HG03175 (cell line): Measurements from ENCODE around the gene KCNT1.

Experiments
- ATAC-seq: cut with Tn5 transposase; IDR thresholded peaks from one replicate; pipeline ENCODE4 v1.9.1; 2021; ENCODE audit warnings: mild to moderate bottlenecking, moderate library complexity; ENCODE audit not compliant: unreplicated experiment

The KCNT1 gene

DNA sequence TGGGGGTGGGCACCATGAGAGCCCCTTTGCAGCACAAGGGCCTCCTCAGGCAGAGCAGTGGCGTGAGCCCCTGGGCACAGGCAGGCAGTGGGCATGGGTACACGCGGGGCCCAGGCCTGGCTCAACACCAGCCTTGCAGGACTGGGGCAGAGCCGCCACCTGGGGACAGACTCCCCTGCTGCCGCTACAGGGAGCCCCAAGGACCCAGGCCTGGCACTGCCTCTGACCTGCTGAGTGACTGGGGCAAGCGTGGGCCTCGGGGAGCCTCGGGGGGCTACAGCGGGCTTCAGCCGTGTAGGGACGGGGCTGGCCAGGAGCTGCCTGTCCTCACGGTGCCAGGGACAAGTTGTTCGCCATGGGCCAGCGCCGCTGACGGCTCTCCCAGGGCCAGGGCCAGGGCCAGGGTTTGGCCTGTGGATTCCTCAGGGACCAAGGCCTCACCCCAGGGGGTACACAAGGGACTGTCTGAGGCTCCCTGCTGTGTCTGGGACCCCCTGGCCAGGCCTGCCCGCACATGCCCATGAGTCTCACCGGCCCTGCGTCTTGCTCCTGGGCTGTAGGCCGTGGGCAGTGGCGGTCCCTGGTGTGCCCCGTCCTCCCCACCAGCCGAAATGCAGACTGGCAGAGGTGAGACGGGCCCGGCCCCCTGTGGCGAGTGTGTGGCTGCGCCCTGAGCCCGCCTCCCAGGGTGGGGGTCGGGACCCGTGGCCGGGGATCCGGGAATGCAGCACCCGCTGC is 42.5 kb downstream of the KCNT1 start:
- ATAC-seq, result no peak

DNA sequence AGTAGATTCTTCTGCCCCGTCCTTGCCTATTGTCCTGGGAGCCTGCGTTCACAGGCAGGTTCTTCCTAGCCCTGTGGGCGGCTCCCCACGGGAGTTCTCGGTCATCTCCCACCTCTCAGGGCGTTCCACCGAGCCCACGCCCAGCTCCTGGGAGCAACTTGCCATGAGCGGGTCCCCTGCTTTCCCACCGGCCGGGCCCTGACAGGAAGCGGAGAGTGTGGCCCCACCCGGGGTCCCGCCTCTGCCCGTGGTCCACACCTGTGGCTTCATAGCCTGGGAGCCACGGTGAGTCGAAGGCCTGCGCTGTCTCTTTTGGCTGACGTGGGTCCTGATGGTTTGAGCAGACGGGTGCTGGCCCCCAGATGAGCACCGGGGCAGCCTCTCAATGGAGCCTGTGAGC is 43.2 kb downstream of the KCNT1 start:
- no peak for ATAC-seq

DNA sequence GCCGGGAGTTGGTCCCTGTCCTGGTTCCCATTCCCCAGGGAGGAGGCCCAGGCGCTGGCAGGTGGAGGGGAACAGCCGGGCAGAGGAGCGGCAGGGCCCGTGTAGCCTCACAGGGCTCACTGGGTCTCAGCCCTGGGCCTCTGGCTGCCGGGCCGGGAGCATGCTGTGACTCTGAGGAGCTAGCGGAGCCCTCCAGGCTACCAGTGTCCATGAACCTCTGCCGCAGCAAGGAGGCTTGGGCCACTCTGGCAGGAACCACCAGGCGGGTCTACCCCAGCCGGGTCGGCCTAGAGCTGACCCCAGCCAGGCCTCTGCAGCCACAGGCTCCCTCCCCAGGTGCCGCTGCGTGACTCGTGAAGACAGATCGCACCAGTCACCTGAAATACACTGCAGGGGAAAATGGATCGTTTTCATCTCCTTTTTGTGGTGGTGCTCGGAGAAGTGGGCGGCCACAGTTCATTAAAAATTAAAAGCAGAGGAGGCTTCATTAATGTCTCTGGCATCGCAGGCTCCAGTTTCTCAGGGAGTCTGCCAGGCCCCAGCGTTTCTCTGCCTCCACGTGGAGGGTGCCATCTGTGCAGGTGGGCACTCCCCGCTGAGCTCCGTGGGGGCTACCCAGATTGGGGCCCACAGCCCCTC is 43.8 kb downstream of the KCNT1 start:
- no peak for ATAC-seq

DNA sequence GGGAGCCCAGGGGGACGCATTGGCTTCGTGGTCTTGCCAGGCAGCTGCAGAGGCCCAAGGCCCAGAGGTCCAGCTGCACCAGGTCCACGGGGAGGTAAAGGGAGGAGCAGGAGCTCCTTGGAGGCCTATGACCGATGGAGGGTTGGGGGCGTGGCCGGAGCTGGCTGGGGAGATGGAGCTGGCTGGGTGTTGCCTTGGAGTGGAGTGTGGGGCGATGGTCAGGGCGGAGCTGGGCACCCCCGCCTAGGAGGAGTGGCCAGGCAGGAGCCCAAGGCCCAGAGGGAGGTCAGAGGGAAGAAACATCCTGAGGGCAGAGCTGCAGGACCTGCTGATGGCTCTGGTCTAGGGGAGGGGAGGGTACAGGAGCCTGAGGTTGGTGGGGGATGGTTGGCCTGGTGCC is 44.6 kb downstream of the KCNT1 start:
- ATAC-seq, result no peak

DNA sequence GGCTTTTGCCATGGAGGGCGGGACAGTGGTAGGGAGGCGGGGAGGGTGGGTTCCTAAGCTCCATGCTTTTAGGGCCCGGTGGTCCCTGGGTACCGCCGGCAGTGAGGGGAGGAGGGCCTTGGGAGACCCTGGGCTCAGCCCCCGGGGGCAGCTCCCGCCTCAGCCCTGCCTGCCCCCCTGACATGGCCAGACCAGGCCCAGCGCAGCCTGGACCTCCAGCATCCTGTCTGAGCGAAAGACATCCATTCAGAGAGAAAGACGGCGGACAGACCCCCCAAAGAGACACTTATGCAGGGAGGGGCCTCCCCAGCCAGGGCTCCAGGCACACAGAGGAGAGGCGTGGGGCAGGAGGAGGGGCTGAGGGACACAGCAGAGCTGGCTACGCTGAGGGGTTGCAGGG is 45.3 kb downstream of the KCNT1 start:
- ATAC-seq, result no peak

DNA sequence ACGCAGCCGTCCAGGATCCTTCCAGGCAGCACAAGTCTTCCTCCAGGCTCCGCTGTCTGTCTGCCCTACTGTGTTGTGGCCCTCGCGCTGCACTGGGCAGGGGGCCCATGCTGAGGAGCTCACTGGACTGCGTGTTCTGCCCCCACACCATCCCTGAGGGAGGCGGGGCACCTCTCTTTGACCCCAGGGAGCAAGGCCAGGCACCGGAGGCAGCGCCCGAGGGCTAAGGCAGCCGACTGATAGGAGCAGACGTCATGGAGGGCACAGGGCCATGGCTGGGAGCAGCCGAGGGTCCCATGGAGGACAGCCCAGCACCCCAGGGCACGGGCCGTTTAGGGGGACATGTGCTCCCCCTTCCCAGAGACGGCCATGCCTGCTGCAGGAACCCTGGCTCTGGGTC is 46.7 kb downstream of the KCNT1 start:
- ATAC-seq, result no peak

DNA sequence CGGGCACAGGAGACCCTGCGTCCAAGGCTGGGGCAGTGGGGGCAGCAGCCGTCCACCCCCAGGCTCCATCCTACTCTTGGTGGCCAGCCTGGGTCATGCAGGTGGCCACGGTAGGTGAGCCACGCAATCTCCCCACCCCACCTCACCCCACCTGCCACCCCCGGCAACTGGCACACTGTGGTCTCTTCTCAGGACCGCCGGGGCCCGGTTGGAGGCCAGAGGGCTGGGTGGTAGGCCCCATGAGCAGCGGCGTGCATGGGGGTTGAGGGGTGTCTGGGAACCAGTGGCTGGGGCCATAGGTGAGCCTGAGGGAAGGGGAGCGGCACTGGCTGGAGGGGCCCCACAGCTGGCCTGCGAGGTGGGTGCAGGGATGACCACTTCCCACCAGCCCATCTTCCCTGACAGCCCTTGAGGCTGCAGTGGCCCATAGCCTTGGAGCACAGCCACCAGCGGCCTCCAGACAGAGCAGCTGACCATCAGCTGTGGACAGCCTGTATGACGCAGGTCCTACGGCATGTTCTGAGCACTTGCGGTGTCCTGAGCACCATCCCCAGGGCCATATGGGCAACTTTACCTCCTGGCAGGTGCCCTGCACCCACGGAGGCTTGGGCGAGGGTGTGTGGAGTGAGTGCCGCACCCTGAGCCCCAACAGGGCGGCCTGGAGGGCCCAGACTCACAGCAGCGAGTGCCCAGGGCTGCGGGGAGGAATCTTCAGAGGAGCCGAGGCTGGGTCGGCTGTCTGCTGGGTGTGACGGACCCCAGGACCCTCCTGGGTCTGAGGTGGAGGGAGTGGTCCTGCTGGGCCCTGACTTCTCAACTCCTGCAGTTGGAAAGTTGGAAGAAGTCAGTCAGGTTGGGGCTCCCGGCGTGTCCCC is 47.4 kb downstream of the KCNT1 start:
- ATAC-seq, result no peak

DNA sequence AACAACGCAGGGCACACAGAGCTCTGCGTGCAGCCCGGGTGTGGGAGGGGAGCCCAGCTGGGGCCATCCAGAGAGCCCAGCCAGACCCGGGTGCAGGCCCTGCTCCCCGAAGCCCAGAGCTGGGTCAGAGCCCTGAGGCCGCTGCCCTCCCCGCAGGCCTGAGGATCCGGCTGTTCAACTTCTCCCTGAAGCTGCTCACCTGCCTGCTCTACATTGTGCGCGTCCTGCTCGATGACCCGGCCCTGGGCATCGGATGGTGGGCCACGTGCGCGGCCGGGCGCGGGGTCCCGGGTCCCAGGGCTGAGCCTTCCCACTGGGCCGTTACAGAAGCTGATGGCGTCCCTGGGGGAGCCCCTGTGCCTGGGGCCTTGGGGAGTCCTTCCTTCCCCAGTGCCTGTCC is 48.8 kb downstream of the KCNT1 start:
- no peak for ATAC-seq

DNA sequence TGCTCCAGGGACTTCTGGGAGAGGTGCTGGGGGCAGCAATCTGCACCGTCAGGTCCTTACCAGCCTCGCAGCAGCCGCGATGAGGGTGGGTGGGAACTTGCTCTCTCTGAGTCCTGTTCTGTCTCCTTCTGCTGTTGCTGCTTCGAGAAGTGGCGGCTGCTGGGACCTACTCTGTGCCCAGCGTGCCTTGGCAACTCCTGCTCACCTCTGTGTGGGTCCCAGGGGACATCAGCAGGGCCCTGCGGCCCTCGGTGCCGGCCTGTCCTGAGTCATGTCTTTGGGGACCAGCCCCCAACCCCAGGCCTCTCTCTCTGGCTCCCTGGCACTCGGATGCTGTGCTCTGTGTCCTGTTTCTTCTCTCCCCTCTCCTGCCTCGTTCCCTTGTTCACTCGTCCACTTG is 49.5 kb downstream of the KCNT1 start:
- no peak for ATAC-seq

DNA sequence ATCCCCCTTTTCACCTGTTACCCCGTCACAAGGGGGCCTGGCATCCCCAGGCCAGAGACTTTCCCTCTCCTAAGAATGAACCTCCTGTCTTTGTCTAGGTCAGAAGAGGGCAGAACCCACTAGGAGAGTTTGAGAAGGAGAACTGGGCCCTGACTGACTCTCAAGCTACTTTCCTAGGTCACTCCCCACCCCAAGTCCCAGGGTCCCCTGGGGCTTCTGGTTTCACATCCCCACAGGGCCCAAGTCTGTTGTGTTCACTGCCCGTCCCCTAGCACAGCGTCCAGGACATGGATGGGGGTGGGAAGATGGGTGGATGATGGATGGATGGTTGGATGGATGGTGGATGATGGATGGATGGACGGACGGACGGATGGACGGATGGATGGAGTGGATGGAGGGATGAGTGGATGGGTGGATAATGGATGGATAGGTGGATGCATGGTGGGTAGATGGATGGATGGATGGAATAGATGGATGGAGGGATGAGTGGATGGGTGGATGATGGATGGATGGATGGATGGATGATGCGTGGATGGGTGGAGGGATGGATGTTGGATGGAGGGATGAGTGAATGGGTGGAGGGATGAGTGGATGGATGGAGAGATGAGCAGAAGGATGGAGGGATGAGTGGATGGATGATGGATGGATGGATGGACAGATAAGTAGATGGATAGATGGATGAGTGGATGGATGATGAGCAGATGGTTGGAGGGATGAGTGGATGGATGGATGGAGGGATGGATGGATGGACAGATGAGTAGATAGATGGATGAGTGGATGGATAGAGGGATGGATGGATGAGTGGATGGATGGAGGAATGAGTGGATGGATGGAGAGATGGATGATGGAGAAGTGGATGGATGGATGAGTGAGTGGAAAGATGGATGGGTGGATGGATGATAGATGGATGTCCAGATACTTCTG is 50.6 kb downstream of the KCNT1 start:
- ATAC-seq, result no peak

DNA sequence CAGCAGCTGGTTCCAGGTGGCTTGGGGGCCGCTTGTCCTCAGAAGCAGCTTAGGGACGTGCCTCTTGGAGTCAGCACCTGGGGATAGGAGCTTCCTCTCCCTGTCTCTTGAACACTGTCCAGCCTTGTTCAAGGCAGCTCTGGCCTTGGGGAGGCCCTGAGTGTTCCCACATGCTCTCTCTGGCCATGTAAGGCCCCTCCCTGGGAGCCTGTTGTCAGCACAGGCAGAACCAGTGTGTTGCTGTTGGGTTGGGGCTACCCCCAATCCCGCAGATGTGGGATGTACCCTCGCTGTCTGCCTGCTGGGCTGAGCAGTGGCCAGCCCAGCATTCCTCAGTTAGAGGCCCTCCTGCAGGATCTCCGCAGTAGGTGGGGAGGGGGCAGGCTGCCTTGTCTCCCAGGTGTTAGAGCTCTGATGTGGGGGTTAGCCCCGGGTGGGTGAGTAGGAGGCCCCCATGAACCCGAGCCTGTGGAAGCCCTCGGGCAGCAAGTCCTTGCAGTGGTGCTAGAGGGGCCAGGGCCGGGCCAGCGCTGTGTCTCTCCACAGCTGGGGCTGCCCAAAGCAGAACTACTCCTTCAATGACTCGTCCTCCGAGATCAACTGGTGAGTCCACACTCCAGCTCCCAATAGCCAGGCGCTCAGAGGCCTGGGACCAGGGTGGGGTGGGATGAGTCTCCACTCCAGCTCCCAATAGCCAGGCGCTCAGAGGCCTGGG is 51.6 kb downstream of the KCNT1 start:
- no peak for ATAC-seq

DNA sequence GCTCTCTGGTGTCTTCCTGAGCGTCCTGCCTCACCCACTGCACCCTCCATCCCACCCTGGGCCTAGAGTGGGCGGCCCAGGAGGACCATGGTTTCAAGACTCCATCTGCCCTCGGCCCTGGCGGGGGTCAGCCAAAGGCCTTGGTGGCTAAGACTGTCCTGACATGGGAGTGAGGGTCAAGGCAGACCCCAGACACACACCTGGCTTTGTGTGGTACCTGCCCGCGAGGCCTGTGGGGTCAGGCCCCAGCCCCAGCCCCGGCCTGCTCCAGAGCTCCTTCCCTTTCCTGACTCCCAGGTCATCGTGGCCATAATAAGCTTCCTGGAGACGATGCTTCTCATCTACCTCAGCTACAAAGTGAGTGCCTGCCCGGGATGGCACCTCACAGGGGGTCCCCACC is 54.6 kb downstream of the KCNT1 start:
- ATAC-seq, result no peak

DNA sequence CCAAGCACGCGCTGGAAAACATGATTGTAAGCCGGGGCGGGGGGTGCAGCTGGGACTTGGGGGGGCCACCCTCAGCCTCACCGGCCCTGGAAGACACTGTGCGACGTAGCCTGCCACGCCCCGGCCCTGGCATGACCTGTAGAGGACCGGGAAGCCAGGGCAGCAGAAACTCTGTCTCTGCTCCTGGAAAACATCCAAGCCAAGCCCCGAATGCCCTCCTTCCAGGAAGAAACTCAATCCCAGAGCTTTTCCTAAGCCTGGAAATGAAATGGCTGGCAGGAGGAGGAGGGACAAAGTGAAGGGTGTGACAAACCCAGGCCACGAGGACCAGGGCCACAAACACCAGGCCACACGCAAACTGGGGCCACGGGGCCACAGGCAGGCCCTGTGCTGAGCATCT is 55.4 kb downstream of the KCNT1 start:
- ATAC-seq, result no peak

DNA sequence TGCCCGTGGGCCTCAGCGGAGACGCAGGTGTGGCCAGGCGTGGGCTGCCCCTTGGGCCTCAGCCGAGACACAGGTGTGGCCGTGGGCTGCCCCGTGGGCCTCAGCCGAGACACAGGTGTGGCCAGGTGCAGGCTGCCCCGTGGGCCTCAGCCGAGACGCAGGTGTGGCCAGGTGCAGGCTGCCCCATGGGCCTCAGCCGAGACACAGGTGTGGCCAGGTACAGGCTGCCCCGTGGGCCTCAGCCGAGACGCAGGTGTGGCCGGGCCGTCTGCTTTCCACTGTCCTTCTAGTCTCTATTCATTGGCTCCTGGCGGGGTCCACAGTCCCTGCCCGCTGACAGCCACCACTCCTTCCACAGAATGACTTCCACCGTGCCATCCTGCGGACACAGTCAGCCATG is 56.1 kb downstream of the KCNT1 start:
- no peak for ATAC-seq

DNA sequence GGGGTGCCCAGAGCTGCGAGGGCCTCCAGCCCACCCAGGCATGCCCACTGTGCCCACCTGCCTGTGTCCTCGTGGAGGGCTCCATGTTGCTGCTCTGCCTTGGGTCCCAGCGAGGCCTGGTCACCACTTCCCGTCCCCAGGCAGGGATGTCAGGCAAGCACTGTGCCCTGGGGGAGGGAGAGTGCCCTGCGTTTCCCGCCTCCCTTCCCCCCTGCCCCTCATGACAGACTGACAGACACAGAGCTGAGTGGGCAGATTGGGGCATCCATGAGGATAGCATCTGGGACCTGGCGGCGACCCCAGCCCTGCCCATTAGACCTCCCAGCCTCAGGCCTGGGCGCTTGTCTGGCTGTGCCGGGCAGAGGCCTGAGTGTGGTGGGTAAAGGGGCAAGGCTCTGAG is 56.9 kb downstream of the KCNT1 start:
- no peak for ATAC-seq

DNA sequence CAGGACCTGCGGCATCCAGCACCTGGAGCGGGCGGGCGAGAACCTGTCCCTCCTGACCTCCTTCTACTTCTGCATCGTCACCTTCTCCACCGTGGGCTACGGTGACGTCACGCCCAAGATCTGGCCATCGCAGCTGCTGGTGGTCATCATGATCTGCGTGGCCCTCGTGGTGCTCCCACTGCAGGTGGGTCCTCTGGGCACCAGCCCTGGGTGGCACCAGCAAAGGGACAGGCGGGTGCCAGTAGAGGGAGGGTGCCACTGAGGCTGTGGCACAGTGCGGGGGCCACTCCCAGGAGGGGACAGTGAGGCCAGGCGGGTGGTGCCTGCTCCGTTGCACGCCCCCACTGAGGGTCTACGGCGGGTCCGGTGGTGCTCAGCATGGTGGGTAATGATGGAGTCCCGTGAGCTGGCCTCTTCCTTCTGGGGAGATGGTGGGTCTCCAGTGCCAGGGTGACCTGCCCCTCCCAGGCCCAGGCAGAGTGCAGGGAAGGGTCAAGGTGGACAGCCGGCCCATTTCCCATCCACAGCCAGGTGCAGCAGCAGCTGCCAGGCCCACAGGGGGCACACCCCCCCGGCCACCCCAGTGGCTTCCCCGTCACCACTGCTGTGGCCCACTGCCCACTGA is 57.8 kb downstream of the KCNT1 start:
- no peak for ATAC-seq

DNA sequence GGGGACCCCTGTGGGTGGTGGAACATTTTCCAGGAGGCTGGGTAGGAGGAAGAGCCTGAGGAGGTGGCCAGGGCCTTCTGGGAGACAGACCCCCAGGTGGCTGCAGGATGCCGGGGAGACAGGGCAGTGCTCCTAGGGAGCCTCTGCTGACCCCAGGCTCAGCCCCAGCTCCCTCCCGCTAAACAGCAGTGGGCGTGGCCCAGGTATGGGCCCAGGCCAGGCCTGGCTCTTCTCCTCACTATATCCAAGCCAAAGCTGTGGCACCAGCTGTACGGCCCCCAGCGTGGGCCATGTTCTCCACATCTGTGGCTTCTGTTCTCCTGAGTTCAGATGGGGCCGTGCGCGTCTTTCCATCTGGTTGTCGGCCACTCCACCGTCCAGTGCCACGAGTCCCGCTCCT is 58.5 kb downstream of the KCNT1 start:
- no peak for ATAC-seq

DNA sequence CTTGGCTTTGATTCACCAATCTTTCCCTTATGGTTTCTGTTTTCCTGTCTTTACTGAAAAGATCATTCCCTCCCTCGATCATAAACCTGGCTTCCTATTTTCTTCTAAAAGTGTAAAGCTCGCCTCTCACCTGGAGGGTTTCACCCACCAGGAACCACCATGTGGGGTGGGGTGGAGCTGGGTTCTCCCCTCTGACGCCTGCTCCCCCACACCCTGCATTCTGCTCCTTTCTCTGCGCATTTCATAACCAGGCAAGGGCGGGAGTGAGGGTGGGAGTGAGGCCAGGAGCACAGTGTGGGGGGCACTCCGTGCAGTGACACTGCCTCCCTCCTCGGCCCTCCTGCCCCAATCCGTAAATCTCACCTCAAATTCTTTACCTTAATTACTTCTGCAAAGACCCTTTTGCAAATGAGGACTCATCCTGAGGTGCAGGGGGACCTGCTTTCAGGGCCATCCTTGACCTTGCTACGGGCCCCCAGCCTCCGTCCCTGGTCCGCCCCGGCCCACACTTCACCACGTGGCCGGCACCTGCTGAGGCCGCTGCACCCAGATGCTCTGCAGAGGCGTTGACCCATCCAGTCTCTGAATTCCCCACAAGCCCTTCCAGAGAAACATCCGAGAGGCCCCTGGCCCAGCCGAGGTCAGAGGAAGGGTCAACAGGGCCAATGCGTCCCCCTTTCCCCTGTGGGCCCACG is 59.3 kb downstream of the KCNT1 start:
- no peak for ATAC-seq

DNA sequence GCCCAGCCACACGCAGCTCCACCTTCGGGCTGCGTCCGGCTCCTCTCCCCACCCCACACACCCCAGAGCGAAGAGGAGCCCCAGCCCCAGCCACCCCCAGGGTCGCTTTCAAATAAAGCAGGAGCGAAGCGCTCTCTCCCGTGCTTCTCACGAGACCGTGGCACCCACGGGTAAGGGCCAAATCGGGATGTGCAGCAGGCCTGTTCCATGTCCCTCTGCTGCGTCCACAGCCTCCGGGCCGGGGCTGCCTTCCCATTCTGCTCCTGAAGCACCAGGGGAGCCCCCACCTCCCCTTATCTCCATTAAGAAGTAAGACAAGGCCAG is 59.8 kb downstream of the KCNT1 start:
- no peak for ATAC-seq
